PC-3 (cell line): ENCODE measurements around the gene GPR132. TPM values are rescaled to one million over a fixed set of nuclear protein-coding genes. Genes with fewer than 3 reads are reported as not detected.

Experiments used
- ATAC-seq: fragments of 200-7000 bp; cut with Tn5 transposase; 2 replicates; pipeline ENCODE4 v1.9.1; 2020; ENCODE audit warnings: mild to moderate bottlenecking, moderate library complexity
- BruUV-seq: library from RNA; stranded (reverse); fragments of 400-500 nt; replicated peaks from 2 replicates; lab custom pipeline; 2021; lab: Mats Ljungman, UMichigan
- CTCF ChIA-PET: fragments of 300-600 bp; sonication (Branson Sonifier 250); formaldehyde crosslinking; loops from one replicate; lab custom pipeline; 2022; ENCODE audit warnings: antibody characterized with exemption; lab: Charles Lee
- POLR2A ChIA-PET: fragments of 300-600 bp; sonication (Branson Sonifier 250); formaldehyde crosslinking; loops from one replicate; lab custom pipeline; 2022; ENCODE audit warnings: antibody characterized with exemption; ENCODE audit not compliant: unreplicated experiment; lab: Charles Lee
- DNase-seq: peaks from one replicate; pipeline ENCODE4 v3.0.0-alpha.2; 2015
- H2AFZ ChIP-seq: fragments of 300-600 bp; sonication (generic); 2 replicates; pipeline ENCODE4 v1.6.0; 2016; ENCODE audit warnings: antibody characterized with exemption, low read length
- H3F3A ChIP-seq: fragments of 300-600 bp; sonication (generic); one replicate; pipeline ENCODE4 v1.6.0; 2017; ENCODE audit warnings: antibody characterized with exemption, low read length, control low read depth, mild to moderate bottlenecking; ENCODE audit not compliant: unreplicated experiment
- H3K27ac ChIP-seq: fragments of 300-600 bp; sonication (generic); 2 replicates; pipeline ENCODE4 v1.5.1; 2016; ENCODE audit warnings: mild to moderate bottlenecking, low read length
- H3K27me3 ChIP-seq: fragments of 300-600 bp; sonication (generic); 2 replicates; pipeline ENCODE4 v1.6.1; 2016; ENCODE audit warnings: low read length, mixed read lengths
- H3K36me3 ChIP-seq: fragments of 300-600 bp; sonication (generic); 2 replicates; pipeline ENCODE4 v1.6.1; 2016; ENCODE audit warnings: low read depth, mixed run types, low read length, mixed read lengths
- H3K4me1 ChIP-seq: fragments of 300-600 bp; sonication (generic); 2 replicates; pipeline ENCODE4 v1.5.1; 2016; ENCODE audit warnings: low read length; ENCODE audit not compliant: insufficient read depth
- H3K4me2 ChIP-seq: fragments of 300-600 bp; sonication (generic); 2 replicates; pipeline ENCODE4 v1.6.0; 2016; ENCODE audit warnings: low read length
- H3K4me3 ChIP-seq: fragments of 300-600 bp; sonication (generic); 2 replicates; pipeline ENCODE4 v1.5.1; 2016; ENCODE audit warnings: mild to moderate bottlenecking, low read length, mixed read lengths
- H3K79me2 ChIP-seq: fragments of 300-600 bp; sonication (generic); 2 replicates; pipeline ENCODE4 v1.6.1; 2017; ENCODE audit warnings: low read length, mixed read lengths
- H3K9ac ChIP-seq: fragments of 300-600 bp; sonication (generic); 2 replicates; pipeline ENCODE4 v1.6.0; 2016; ENCODE audit warnings: mild to moderate bottlenecking, low read length
- H3K9me2 ChIP-seq: fragments of 300-600 bp; sonication (generic); replicated peaks from 2 replicates; pipeline ENCODE4 v1.6.1; 2016; ENCODE audit warnings: mixed run types, low read length, mixed read lengths
- H3K9me3 ChIP-seq: fragments of 300-600 bp; sonication (generic); 2 replicates; pipeline ENCODE4 v1.6.1; 2016; ENCODE audit warnings: low read length, mixed read lengths
- H4K20me1 ChIP-seq: fragments of 300-600 bp; sonication (generic); 2 replicates; pipeline ENCODE4 v1.6.1; 2016; ENCODE audit warnings: low read length, mixed read lengths
- CTCF ChIP-seq: fragments of 300-600 bp; sonication (generic); conservative IDR thresholded peaks from 2 replicates; pipeline ENCODE4 v1.5.1; 2017; ENCODE audit warnings: antibody characterized with exemption, low read depth, mild to moderate bottlenecking, low read length
- EZH2 ChIP-seq: fragments of 300-600 bp; sonication (generic); IDR thresholded peaks from one replicate; pipeline ENCODE4 v1.6.1; 2017; ENCODE audit warnings: antibody characterized with exemption, mild to moderate bottlenecking, low read length; ENCODE audit not compliant: unreplicated experiment
- EZH2phosphoT487 ChIP-seq: fragments of 300-600 bp; sonication (generic); IDR thresholded peaks from 2 replicates; pipeline ENCODE4 v1.6.1; 2018; ENCODE audit warnings: mild to moderate bottlenecking, antibody characterized with exemption, low read length, borderline replicate concordance
- intact Hi-C: fragments of 100-400 bp; cut with micrococcal nuclease; formaldehyde crosslinking; loops from 2 replicates; pipeline ENCODE4 v1.9.0; 2023
- total RNA-seq: library from RNA; depleted of rRNA; stranded (reverse); fragments of >200 nt; gene quantifications from 2 replicates; pipeline ENCODE4 v1.2.3, GENCODE V29; 2014

GPR132 gene
- total RNA-seq, 1 experiment from 2014 or later: 0.04 TPM

- intact Hi-C loops: no loop called here
- Histone ChIP-seq H3K36me3 (peaks cover 43% of the 10 kb centered on the region), H4K20me1 (peaks cover 93% of the 10 kb centered on the region), H3K27ac (no peak overlapping the region), H3K9me2 (no peaks in the 10 kb centered on the region), H3K4me2 (no peak overlapping the region), H3K9me3 (no peaks in the 10 kb centered on the region), H2AFZ (no peak overlapping the region), H3K9ac (no peak overlapping the region), H3K79me2 (peaks cover 78% of the 10 kb centered on the region), H3K27me3 (no peaks in the 10 kb centered on the region), H3F3A (peaks cover 11% of the 10 kb centered on the region), H3K4me3 (no peak overlapping the region), H3K4me1 (peaks cover 18% of the 10 kb centered on the region)
- DNase-seq: no peak
- CTCF ChIA-PET: no interaction called here
- TF ChIP-seq EZH2: no peak
- BruUV-seq: no TSS peak
- no peak for ATAC-seq
- POLR2A ChIA-PET: interaction anchor here (0.6 kb wide), 1 partner anchor 114 kb away, joined by 3 read pairs; no protein-coding TSS in a partner anchor
Measured at GRCh38 chr14:105010891-105011291, 54.3 kb downstream of the GPR132 start.

- no peak for TF ChIP-seq CTCF
- no peak for TF ChIP-seq EZH2
- no peak for TF ChIP-seq EZH2phosphoT487
- Histone ChIP-seq H3K9ac (no peak overlapping the region), H3K4me3 (no peak overlapping the region), H2AFZ (no peak overlapping the region), H3K4me1 (peaks cover 10% of the 10 kb centered on the region; the same call in 1 of the 2 replicates), H3F3A (peaks cover 11% of the 10 kb centered on the region), H3K4me2 (no peak overlapping the region), H3K79me2 (peaks cover 70% of the 10 kb centered on the region), H3K36me3 (peaks cover 42% of the 10 kb centered on the region), H3K27me3 (no peaks in the 10 kb centered on the region), H3K27ac (no peak overlapping the region), H3K9me2 (no peaks in the 10 kb centered on the region), H3K9me3 (no peaks in the 10 kb centered on the region), H4K20me1 (peaks cover 87% of the 10 kb centered on the region)
- ChIA-PET CTCF (no interaction called here), POLR2A (no interaction called here)
- ATAC-seq (no peak), DNase-seq (no peak)
- BruUV-seq: TSS peak; percentile 1
- intact Hi-C loops: no loop called here
Measured at GRCh38 chr14:105010106-105010505, 55.1 kb downstream of the GPR132 start.

GRCh38 chr14:105007593-105008264 is 57.5 kb downstream of the GPR132 start:
- intact Hi-C loops: no loop called here
- no peak overlapping the region for H3K4me3 ChIP-seq
- ATAC-seq (no peak), DNase-seq (no peak)
- POLR2A ChIA-PET: interaction anchor here (0.5 kb wide), 1 partner anchor 11 kb away, joined by 10 read pairs; no protein-coding TSS in a partner anchor
- H4K20me1 ChIP-seq: peaks cover 64% of the 10 kb centered on the region
- H3K4me1 ChIP-seq: peaks cover 11% of the 10 kb centered on the region
- no peaks in the 10 kb centered on the region for H3K9me2 ChIP-seq
- H2AFZ ChIP-seq: no peak overlapping the region
- peaks cover 46% of the 10 kb centered on the region for H3K79me2 ChIP-seq
- H3K9me3 ChIP-seq: no peaks in the 10 kb centered on the region
- no peak overlapping the region for H3K4me2 ChIP-seq
- no peak overlapping the region for H3K9ac ChIP-seq
- peaks cover 42% of the 10 kb centered on the region for H3K36me3 ChIP-seq
- no peak overlapping the region for H3K27ac ChIP-seq
- TF ChIP-seq EZH2phosphoT487 (no peak), CTCF (no peak), EZH2 (no peak)
- peaks cover 6% of the 10 kb centered on the region for H3F3A ChIP-seq
- CTCF ChIA-PET: no interaction called here
- BruUV-seq: no TSS peak
- no peaks in the 10 kb centered on the region for H3K27me3 ChIP-seq
